Measurements from ENCODE around the gene SYT8. TPM values are rescaled to one million over a fixed set of nuclear protein-coding genes. Genes with fewer than 3 reads are reported as not detected.

SYT8 gene
- total and polyA plus RNA-seq, 2 of the 8 experiments (the other 6 are each of a cell fraction or from before 2014, with no cell fraction given) = not detected

DNA sequence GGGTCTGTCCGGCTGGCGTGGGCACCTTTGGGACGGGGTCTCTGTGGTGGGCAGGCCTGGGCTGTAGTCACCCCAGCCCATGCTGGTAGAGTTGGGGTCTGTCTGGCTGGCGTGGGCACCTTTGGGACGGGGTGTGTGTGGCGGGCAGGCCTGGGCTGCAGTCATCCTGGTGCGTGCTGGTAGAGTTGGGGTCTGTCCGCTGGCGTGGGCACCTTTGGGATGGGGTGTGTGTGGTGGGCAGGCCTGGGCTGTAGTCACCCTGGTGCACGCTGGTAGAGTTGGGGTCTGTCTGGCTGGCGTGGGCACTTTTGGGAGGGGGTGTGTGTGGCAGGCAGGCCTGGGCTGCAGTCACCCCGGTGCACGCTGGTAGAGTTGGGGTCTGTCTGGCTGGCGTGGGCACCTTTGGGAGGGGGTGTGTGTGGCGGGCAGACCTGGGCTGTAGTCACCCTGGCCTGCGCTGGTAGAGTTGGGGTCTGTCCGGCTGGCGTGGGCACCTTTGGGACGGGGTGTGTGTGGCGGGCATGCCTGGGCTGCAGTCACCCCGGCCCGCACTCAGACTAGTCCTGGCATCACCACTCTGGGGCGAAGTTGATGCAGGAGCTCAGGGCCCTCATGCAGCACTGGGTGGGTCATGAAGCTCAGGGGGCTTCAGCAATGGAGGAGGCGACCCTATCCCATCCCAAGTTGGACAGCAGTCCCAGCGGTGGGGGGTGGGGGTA is 37.6 kb downstream of the SYT8 start (continued):
- TF ChIP-seq, protein P1, sequence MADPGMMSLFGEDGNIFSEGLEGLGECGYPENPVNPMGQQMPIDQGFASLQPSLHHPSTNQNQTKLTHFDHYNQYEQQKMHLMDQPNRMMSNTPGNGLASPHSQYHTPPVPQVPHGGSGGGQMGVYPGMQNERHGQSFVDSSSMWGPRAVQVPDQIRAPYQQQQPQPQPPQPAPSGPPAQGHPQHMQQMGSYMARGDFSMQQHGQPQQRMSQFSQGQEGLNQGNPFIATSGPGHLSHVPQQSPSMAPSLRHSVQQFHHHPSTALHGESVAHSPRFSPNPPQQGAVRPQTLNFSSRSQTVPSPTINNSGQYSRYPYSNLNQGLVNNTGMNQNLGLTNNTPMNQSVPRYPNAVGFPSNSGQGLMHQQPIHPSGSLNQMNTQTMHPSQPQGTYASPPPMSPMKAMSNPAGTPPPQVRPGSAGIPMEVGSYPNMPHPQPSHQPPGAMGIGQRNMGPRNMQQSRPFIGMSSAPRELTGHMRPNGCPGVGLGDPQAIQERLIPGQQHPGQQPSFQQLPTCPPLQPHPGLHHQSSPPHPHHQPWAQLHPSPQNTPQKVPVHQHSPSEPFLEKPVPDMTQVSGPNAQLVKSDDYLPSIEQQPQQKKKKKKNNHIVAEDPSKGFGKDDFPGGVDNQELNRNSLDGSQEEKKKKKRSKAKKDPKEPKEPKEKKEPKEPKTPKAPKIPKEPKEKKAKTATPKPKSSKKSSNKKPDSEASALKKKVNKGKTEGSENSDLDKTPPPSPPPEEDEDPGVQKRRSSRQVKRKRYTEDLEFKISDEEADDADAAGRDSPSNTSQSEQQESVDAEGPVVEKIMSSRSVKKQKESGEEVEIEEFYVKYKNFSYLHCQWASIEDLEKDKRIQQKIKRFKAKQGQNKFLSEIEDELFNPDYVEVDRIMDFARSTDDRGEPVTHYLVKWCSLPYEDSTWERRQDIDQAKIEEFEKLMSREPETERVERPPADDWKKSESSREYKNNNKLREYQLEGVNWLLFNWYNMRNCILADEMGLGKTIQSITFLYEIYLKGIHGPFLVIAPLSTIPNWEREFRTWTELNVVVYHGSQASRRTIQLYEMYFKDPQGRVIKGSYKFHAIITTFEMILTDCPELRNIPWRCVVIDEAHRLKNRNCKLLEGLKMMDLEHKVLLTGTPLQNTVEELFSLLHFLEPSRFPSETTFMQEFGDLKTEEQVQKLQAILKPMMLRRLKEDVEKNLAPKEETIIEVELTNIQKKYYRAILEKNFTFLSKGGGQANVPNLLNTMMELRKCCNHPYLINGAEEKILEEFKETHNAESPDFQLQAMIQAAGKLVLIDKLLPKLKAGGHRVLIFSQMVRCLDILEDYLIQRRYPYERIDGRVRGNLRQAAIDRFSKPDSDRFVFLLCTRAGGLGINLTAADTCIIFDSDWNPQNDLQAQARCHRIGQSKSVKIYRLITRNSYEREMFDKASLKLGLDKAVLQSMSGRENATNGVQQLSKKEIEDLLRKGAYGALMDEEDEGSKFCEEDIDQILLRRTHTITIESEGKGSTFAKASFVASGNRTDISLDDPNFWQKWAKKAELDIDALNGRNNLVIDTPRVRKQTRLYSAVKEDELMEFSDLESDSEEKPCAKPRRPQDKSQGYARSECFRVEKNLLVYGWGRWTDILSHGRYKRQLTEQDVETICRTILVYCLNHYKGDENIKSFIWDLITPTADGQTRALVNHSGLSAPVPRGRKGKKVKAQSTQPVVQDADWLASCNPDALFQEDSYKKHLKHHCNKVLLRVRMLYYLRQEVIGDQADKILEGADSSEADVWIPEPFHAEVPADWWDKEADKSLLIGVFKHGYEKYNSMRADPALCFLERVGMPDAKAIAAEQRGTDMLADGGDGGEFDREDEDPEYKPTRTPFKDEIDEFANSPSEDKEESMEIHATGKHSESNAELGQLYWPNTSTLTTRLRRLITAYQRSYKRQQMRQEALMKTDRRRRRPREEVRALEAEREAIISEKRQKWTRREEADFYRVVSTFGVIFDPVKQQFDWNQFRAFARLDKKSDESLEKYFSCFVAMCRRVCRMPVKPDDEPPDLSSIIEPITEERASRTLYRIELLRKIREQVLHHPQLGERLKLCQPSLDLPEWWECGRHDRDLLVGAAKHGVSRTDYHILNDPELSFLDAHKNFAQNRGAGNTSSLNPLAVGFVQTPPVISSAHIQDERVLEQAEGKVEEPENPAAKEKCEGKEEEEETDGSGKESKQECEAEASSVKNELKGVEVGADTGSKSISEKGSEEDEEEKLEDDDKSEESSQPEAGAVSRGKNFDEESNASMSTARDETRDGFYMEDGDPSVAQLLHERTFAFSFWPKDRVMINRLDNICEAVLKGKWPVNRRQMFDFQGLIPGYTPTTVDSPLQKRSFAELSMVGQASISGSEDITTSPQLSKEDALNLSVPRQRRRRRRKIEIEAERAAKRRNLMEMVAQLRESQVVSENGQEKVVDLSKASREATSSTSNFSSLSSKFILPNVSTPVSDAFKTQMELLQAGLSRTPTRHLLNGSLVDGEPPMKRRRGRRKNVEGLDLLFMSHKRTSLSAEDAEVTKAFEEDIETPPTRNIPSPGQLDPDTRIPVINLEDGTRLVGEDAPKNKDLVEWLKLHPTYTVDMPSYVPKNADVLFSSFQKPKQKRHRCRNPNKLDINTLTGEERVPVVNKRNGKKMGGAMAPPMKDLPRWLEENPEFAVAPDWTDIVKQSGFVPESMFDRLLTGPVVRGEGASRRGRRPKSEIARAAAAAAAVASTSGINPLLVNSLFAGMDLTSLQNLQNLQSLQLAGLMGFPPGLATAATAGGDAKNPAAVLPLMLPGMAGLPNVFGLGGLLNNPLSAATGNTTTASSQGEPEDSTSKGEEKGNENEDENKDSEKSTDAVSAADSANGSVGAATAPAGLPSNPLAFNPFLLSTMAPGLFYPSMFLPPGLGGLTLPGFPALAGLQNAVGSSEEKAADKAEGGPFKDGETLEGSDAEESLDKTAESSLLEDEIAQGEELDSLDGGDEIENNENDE (IDR thresholded peaks at IDR 0.05; ENCODE audit: insufficient replicate concordance, low read length) = no peak
- no peak for TF ChIP-seq TAF1 (IDR thresholded peaks at IDR 0.05; ENCODE audit: low read depth, low read length)
- TF ChIP-seq SP2 (IDR thresholded peaks at IDR 0.05; ENCODE audit: low read length) = no peak
- no peak for TF ChIP-seq FOSL1 (IDR thresholded peaks at IDR 0.05; ENCODE audit: insufficient read depth, low read depth, low read length)
- TF ChIP-seq TAF7 (optimal IDR thresholded peaks at IDR 0.05; ENCODE audit: borderline replicate concordance, low read depth, low read length) = no peak
- TF ChIP-seq, protein P2, sequence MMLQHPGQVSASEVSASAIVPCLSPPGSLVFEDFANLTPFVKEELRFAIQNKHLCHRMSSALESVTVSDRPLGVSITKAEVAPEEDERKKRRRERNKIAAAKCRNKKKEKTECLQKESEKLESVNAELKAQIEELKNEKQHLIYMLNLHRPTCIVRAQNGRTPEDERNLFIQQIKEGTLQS (IDR thresholded peaks at IDR 0.05; ENCODE audit: insufficient read depth, low read depth, low read length) = no peak
- no peak for TF ChIP-seq CHD2 (IDR thresholded peaks at IDR 0.05; ENCODE audit: low read length)
- no peak for TF ChIP-seq KDM5A (IDR thresholded peaks at IDR 0.05; ENCODE audit: low read length)
